Peyer's patch (tissue), 4 donors: ENCODE measurements around the gene RFESD. TPM values are rescaled to one million over a fixed set of nuclear protein-coding genes. Genes with fewer than 3 reads are reported as not detected.
A peak's percentile ranks its signal among the peaks of the same experiment; 100 is the strongest.

Experiments used
- DNase-seq, 3 donors: peaks; one replicate each; pipeline ENCODE4 v3.0.0-alpha.2; 2017 to 2019
- H3K27ac ChIP-seq, 4 donors: fragments of 200-600 bp; sonication (generic); one replicate each; pipeline ENCODE4 v1.5.1; 2016 to 2019
- H3K27me3 ChIP-seq, 2 donors: fragments of 200-600 bp; sonication (generic); one replicate each; pipeline ENCODE4 v1.5.1; 2019
- H3K36me3 ChIP-seq, 3 donors: fragments of 200-600 bp; sonication (generic); one replicate each; pipeline ENCODE4 v1.5.1; 2016 to 2019
- H3K4me1 ChIP-seq, 4 donors: fragments of 200-600 bp; sonication (generic); one replicate each; pipeline ENCODE4 v1.5.1; 2016 to 2019
- H3K4me3 ChIP-seq, 4 donors: fragments of 200-600 bp; sonication (generic); 1 replicate in 3 of 4; 2 replicates in 1 of 4; pipeline ENCODE4 v1.5.1; 2016 to 2019; ENCODE audit warnings: mild to moderate bottlenecking in 1 of 4
- H3K9me3 ChIP-seq, 4 donors: fragments of 200-600 bp; sonication (generic); one replicate each; pipeline ENCODE4 v1.5.1; 2016 to 2019; ENCODE audit warnings: mild to moderate bottlenecking in 1 of 4
- CTCF ChIP-seq, 6 experiments: fragments of 450-650 bp in 4 of 6; fragments of 200-600 bp in 2 of 6; sonication (generic) in 1 of 6; IDR thresholded peaks; one replicate each; pipeline ENCODE4 v1.5.1; 2017 to 2019; ENCODE audit warnings: antibody characterized with exemption in 6 of 6, mild to moderate bottlenecking in 3 of 6, moderate library complexity in 1 of 6
- POLR2A ChIP-seq, 2 donors: fragments of 450-650 bp; IDR thresholded peaks; one replicate each; pipeline ENCODE4 v1.5.1; 2017; ENCODE audit warnings: antibody characterized with exemption in 2 of 2, mild to moderate bottlenecking in 2 of 2, moderate library complexity in 2 of 2
- total RNA-seq, 4 donors: library from RNA; depleted of rRNA; stranded (reverse); fragments of >200 nt; gene quantifications; one replicate each; pipeline ENCODE4 v1.1.0, GENCODE V29; 2016

The RFESD gene
- total RNA-seq, 4 donors from 2014 or later, result 1.7 TPM; not detected in 3

GRCh38 chr5:95619096-95619495, 27.5 kb upstream of the RFESD start:
- Histone ChIP-seq H3K4me1 (peaks cover 0 to 21% (median 2%) of the 10 kb centered on the region in 4 donors), H3K27me3 (no peaks in the 10 kb centered on the region), H3K36me3 (no peaks in the 10 kb centered on the region), H3K27ac (no peak overlapping the region), H3K4me3 (no peak overlapping the region), H3K9me3 (no peaks in the 10 kb centered on the region)
- DNase-seq, result no peak
- no peak for TF ChIP-seq CTCF (IDR thresholded peaks at IDR 0.05)
- TF ChIP-seq POLR2A (IDR thresholded peaks at IDR 0.05), result no peak

- H3K27ac ChIP-seq, result no peak overlapping the region
- no peak for DNase-seq
- H3K9me3 ChIP-seq, result no peaks in the 10 kb centered on the region
- peak overlapping the region; percentile 51 to 70 (median 62) for H3K4me3 ChIP-seq
- H3K27me3 ChIP-seq, result no peaks in the 10 kb centered on the region
- H3K4me1 ChIP-seq, result peaks cover 0 to 21% (median 2%) of the 10 kb centered on the region in 4 donors
- no peak for TF ChIP-seq POLR2A (IDR thresholded peaks at IDR 0.05)
- TF ChIP-seq CTCF (IDR thresholded peaks at IDR 0.05), result no peak
- no peaks in the 10 kb centered on the region for H3K36me3 ChIP-seq
Measured at GRCh38 chr5:95619514-95620029, 27.0 kb upstream of the RFESD start.

GRCh38 chr5:95620030-95620869, 26.3 kb upstream of the RFESD start, which contains the start of gene GPR150:
GPR150 (plus strand) TSS chr5:95620087; CDS start chr5:95620276, 189 bp downstream.
- H3K4me3 ChIP-seq, result peak within 1 kb of the TSS; percentile 51 to 70 (median 62)
- peak within 1 kb of the TSS in 3 of 4 donors; percentile 23 to 67 (median 36) for H3K27ac ChIP-seq
- H3K9me3 ChIP-seq, result no peaks in the 10 kb centered on the region
- peaks cover 0 to 21% (median 2%) of the 10 kb centered on the region in 4 donors for H3K4me1 ChIP-seq
- H3K36me3 ChIP-seq, result no peaks in the 10 kb centered on the region
- TF ChIP-seq POLR2A (IDR thresholded peaks at IDR 0.05) (no peak), CTCF (IDR thresholded peaks at IDR 0.05) (peak in 2 of 6 experiments; percentile 7 to 19)
- no peaks in the 10 kb centered on the region for H3K27me3 ChIP-seq
- peak; percentile 48 to 83 (median 69) for DNase-seq

GRCh38 chr5:95620870-95621838, 25.4 kb upstream of the RFESD start:
- no peak for TF ChIP-seq POLR2A (IDR thresholded peaks at IDR 0.05)
- TF ChIP-seq CTCF (IDR thresholded peaks at IDR 0.05), result no peak
- DNase-seq, result peak in 2 of 3 donors; percentile 63 to 66
- H3K36me3 ChIP-seq, result no peaks in the 10 kb centered on the region
- peak overlapping the region; percentile 51 to 70 (median 62) for H3K4me3 ChIP-seq
- peak overlapping the region in 3 of 4 donors; percentile 23 to 67 (median 36) for H3K27ac ChIP-seq
- H3K9me3 ChIP-seq, result no peaks in the 10 kb centered on the region
- peaks cover 0 to 21% (median 2%) of the 10 kb centered on the region in 4 donors for H3K4me1 ChIP-seq
- no peaks in the 10 kb centered on the region for H3K27me3 ChIP-seq
